Adipocyte (in vitro differentiated cells): ENCODE results near the gene TEX261.
A peak's percentile ranks its signal among the peaks of the same experiment; 100 is the strongest.

Source experiments
- DNase-seq: peaks from one replicate; pipeline ENCODE4 v3.0.0-alpha.2; 2015; ENCODE audit warnings: low read depth
- H3K27me3 ChIP-seq: replicated peaks from 2 replicates; pipeline ENCODE4 v1.7.0; 2013; ENCODE audit warnings: mild to moderate bottlenecking, low read length, moderate library complexity; ENCODE audit not compliant: control insufficient read depth, insufficient read depth
- H3K36me3 ChIP-seq: 2 replicates; pipeline ENCODE4 v1.7.0; 2013; ENCODE audit warnings: low read length, mild to moderate bottlenecking, moderate library complexity; ENCODE audit not compliant: control insufficient read depth, insufficient read depth, severe bottlenecking
- H3K4me1 ChIP-seq: 2 replicates; pipeline ENCODE4 v1.7.0; 2013; ENCODE audit warnings: mild to moderate bottlenecking, low read length, moderate library complexity; ENCODE audit not compliant: control insufficient read depth, insufficient read depth
- H3K4me3 ChIP-seq: 2 replicates; pipeline ENCODE4 v1.7.0; 2013; ENCODE audit warnings: mild to moderate bottlenecking, low read length, moderate library complexity
- H3K9ac ChIP-seq: 2 replicates; pipeline ENCODE4 v1.7.0; 2013; ENCODE audit warnings: mild to moderate bottlenecking, low read length, moderate library complexity
- H3K9me3 ChIP-seq: 2 replicates; pipeline ENCODE4 v1.7.0; 2013; ENCODE audit warnings: mild to moderate bottlenecking, low read length, moderate library complexity; ENCODE audit not compliant: control insufficient read depth

The TEX261 gene

GRCh38 chr2:70948337-70949003 is 46.2 kb downstream of the TEX261 start:
- no peaks in the 10 kb centered on the region for H3K9me3 ChIP-seq
- H3K27me3 ChIP-seq: no peaks in the 10 kb centered on the region
- H3K9ac ChIP-seq: peak overlapping the region; percentile 43
- peaks cover 8% of the 10 kb centered on the region for H3K4me1 ChIP-seq
- H3K4me3 ChIP-seq: peak overlapping the region; percentile 71
- DNase-seq: peak; percentile 95
- no peaks in the 10 kb centered on the region for H3K36me3 ChIP-seq

GRCh38 chr2:70947556-70948184 is 47.0 kb downstream of the TEX261 start:
- DNase-seq: peak; percentile 29
- H3K36me3 ChIP-seq: no peaks in the 10 kb centered on the region
- H3K4me3 ChIP-seq: no peak overlapping the region
- H3K27me3 ChIP-seq: no peaks in the 10 kb centered on the region
- H3K9ac ChIP-seq: peak overlapping the region; percentile 43
- no peaks in the 10 kb centered on the region for H3K9me3 ChIP-seq
- H3K4me1 ChIP-seq: peaks cover 8% of the 10 kb centered on the region

GRCh38 chr2:70946832-70947442 is 47.7 kb downstream of the TEX261 start:
- DNase-seq: peak; percentile 82
- no peaks in the 10 kb centered on the region for H3K27me3 ChIP-seq
- H3K36me3 ChIP-seq: no peaks in the 10 kb centered on the region

GRCh38 chr2:70944111-70944690 is 50.5 kb downstream of the TEX261 start:
- peaks cover 4% of the 10 kb centered on the region for H3K27me3 ChIP-seq
- DNase-seq: no peak

More at GRCh38 chr2:70946832-70947442, 47.7 kb downstream of the TEX261 start:
- Histone ChIP-seq H3K9me3 (no peaks in the 10 kb centered on the region), H3K4me3 (no peak overlapping the region), H3K9ac (no peak overlapping the region), H3K4me1 (peaks cover 8% of the 10 kb centered on the region)

GRCh38 chr2:70943205-70943871 is 51.3 kb downstream of the TEX261 start:
- Histone ChIP-seq H3K9me3 (no peaks in the 10 kb centered on the region), H3K9ac (no peak overlapping the region), H3K36me3 (no peaks in the 10 kb centered on the region), H3K4me3 (no peak overlapping the region), H3K4me1 (peaks cover 7% of the 10 kb centered on the region), H3K27me3 (peaks cover 8% of the 10 kb centered on the region)
- DNase-seq: no peak

More at GRCh38 chr2:70944111-70944690, 50.5 kb downstream of the TEX261 start:
- Histone ChIP-seq H3K4me3 (no peak overlapping the region), H3K36me3 (no peaks in the 10 kb centered on the region), H3K9me3 (no peaks in the 10 kb centered on the region), H3K4me1 (peaks cover 8% of the 10 kb centered on the region), H3K9ac (no peak overlapping the region)

- no peak for DNase-seq
- peaks cover 11% of the 10 kb centered on the region for H3K27me3 ChIP-seq
Measured at GRCh38 chr2:70942396-70943204, 52.1 kb downstream of the TEX261 start.

GRCh38 chr2:70941701-70942100 is 53.0 kb downstream of the TEX261 start:
- Histone ChIP-seq H3K4me3 (no peak overlapping the region), H3K4me1 (no peaks in the 10 kb centered on the region), H3K9me3 (no peaks in the 10 kb centered on the region), H3K9ac (no peak overlapping the region), H3K36me3 (no peaks in the 10 kb centered on the region), H3K27me3 (peaks cover 11% of the 10 kb centered on the region)
- DNase-seq: no peak

More at GRCh38 chr2:70942396-70943204, 52.1 kb downstream of the TEX261 start:
- H3K9ac ChIP-seq: no peak overlapping the region
- H3K9me3 ChIP-seq: no peaks in the 10 kb centered on the region
- peaks cover 3% of the 10 kb centered on the region for H3K4me1 ChIP-seq
- H3K36me3 ChIP-seq: no peaks in the 10 kb centered on the region
- no peak overlapping the region for H3K4me3 ChIP-seq

GRCh38 chr2:70941186-70941585 is 53.5 kb downstream of the TEX261 start:
- H3K4me1 ChIP-seq: no peaks in the 10 kb centered on the region
- DNase-seq: no peak
- no peaks in the 10 kb centered on the region for H3K9me3 ChIP-seq
- H3K36me3 ChIP-seq: no peaks in the 10 kb centered on the region
- H3K9ac ChIP-seq: no peak overlapping the region
- H3K4me3 ChIP-seq: no peak overlapping the region
- peaks cover 11% of the 10 kb centered on the region for H3K27me3 ChIP-seq

- Histone ChIP-seq H3K36me3 (no peaks in the 10 kb centered on the region), H3K27me3 (peaks cover 11% of the 10 kb centered on the region), H3K9me3 (no peaks in the 10 kb centered on the region), H3K4me1 (no peaks in the 10 kb centered on the region), H3K9ac (no peak overlapping the region), H3K4me3 (no peak overlapping the region)
- no peak for DNase-seq
Measured at GRCh38 chr2:70939839-70940580, 54.7 kb downstream of the TEX261 start.
